ENCODE results near the gene CLIP1.

Gene CLIP1

DNA sequence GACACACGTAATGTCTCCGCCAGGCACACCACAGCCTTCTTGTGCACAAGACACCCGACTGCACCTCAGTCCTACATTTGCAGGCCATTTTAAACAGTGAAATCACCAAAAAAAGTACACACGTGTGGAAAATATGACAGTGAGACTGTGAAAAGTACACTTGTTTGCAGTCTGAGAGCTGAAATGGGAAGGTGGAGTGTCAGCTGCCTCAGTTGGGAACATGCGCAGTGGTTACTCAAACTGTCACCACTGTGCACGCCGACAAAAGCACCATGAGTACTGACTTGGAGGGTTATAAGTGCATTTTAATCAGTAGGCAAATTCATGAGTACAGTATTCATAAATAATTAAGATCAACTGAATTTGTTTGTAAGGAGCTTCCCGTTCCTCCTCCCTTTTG is 171.9 kb downstream of the CLIP1 start:
- no peak overlapping the region for H3K4me3 ChIP-seq (ENCODE audit: low read length)

GRCh38 chr12:122250047-122250446 is 172.4 kb downstream of the CLIP1 start:
- H3K4me3 ChIP-seq (ENCODE audit: low read length) = no peak overlapping the region

More for the DNA sequence above, 171.9 kb downstream of the CLIP1 start:
- TF ChIP-seq ZNF274 (IDR thresholded peaks at IDR 0.05; ENCODE audit: low read depth, low read length) = no peak

DNA sequence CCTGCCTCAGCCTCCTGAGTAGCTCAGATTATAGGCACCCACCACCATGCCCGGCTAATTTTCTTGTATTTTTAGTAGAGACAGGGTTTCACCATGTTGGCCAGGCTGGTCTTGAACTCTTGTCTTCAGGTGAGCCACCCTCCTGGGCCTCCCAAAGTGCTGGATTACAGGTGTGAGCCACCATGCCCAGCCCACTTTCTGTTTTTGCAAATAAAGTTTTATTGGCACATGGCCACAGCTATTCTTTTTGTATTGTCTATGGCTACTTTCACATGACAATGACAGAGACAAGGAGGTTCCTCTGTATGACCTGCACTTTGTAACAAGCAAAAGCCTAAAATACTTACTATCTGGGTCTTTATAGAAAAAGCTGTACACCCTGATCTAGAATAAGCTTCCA is 176.9 kb downstream of the CLIP1 start:
- no peak overlapping the region for H3K4me3 ChIP-seq (ENCODE audit: low read length)
- no peak for TF ChIP-seq ZNF274 (IDR thresholded peaks at IDR 0.05; ENCODE audit: low read depth, low read length)

More at GRCh38 chr12:122250047-122250446, 172.4 kb downstream of the CLIP1 start:
- TF ChIP-seq ZNF274 (IDR thresholded peaks at IDR 0.05; ENCODE audit: low read depth, low read length) = no peak

DNA sequence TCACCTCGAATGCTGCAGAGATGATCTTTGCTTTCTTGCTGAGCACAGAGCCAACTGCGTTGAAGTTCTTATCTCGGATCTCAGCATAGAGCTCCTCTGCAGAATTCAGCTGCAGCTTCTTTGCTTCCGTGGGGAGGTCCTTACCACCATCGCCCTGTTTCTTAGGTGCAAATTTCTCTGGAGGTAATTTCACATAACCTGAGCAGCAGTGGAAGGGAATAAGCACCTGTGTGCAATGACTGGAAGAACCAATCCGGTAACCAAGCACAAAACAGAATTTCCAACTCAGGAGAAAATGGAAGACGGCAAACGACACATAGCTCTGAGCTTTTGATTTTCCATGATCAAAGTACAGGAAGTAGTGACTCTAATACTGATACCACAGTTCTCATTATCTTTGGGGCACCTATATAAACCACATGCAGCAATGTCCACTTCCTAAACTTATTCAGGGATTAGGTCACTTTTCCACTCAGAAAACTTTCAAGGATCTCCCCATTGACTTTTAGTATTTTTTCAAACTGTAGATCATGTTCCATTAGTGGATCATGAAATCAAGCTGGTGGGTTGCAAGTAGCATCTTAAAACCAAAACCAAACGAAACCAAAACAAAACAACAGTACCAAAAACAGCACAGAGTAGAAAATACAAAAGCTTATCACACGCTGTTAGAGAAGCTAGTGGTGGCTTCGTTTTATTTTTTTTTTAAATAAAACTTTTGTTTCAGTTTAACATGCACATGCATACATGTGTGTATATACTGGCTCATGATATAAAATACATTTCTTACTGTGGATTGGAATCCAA is 177.7 kb downstream of the CLIP1 start:
- no peak for TF ChIP-seq ZNF274 (IDR thresholded peaks at IDR 0.05; ENCODE audit: low read depth, low read length)
- H3K4me3 ChIP-seq (ENCODE audit: low read length) = no peak overlapping the region

DNA sequence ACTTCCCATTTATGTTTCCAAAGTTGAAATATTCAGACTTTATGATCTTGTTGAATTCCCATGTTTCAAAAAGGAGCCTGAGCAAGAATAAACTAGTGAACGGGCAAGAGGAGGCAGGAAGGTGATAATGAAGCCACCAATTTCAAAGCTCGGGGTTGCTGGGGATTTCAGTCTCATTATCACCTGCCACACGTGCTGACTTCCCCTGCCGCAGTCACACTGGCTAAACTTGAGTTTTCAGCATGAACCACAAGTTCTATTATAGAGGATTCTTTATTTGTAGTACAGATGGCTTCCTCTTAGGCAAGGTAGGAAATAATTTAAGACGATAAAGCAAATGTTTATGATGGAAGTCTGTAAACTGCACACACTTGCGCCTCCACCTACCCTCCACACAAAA is 178.5 kb downstream of the CLIP1 start:
- no peak for TF ChIP-seq ZNF274 (IDR thresholded peaks at IDR 0.05; ENCODE audit: low read depth, low read length)
- no peak overlapping the region for H3K4me3 ChIP-seq (ENCODE audit: low read length)

- H3K4me3 ChIP-seq (ENCODE audit: low read length) = no peak overlapping the region
- TF ChIP-seq ZNF274 (IDR thresholded peaks at IDR 0.05; ENCODE audit: low read depth, low read length) = no peak
Measured at GRCh38 chr12:122238861-122239260, 183.6 kb downstream of the CLIP1 start.

DNA sequence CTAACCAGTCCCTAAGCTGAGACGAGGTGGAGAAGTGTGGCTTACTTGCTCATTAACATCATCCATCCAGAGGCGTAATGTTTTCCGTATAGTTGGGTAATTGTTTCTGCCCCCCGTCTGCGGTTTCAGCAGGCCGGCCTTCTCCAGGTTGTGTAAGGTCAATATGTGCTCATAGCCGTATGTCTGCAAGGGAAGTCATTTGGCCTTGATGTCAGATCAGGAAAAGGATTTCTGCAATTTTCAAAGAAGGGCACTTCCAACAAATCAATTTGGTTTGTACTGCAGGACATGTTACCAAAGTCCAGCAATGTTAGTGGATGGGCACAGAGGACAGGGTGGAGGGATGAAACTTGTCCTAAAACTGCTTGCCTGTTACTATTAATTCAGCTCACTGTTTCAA is 186.7 kb downstream of the CLIP1 start:
- H3K4me3 ChIP-seq (ENCODE audit: low read length) = no peak overlapping the region
- TF ChIP-seq ZNF274 (IDR thresholded peaks at IDR 0.05; ENCODE audit: low read depth, low read length) = no peak

DNA sequence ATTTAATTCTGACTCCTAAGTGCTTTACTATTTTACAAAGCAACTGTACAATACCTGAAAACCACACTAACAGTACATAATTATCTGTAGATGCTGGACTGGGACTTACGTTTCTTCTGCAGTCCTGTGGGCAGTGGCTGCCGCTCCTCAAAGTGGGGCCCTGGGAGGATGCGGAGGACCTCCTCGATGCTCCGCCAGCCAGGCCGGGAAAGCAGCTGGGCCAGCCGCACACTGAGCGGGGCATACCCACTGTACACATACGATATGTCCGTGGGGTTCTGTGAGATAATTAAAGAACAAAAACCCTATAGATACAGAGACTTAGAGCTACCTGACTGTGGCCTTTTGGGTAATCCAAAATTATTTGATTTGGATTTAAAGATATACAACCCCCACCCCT is 189.8 kb downstream of the CLIP1 start:
- H3K4me3 ChIP-seq (ENCODE audit: low read length) = no peak overlapping the region
- no peak for TF ChIP-seq ZNF274 (IDR thresholded peaks at IDR 0.05; ENCODE audit: low read depth, low read length)

DNA sequence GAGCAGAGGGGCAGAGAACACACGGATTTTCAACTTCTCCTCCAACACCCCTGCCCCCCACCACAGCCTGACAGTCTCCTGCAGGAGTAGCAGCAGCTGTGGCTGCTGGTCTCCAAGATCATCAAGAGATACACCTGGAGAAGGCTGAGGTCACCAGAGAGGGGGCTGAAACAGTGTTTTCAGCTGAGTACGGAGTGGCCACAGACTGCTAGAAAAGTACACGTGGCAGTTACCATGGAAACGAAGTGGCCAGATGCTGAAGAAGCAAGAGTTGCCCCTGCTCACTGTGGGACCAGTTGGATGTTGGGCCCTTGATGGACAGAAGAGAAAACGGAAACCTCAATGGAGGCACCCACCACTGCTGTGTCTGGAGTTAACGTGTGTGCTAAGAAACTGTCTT is 191.7 kb downstream of the CLIP1 start:
- no peak overlapping the region for H3K4me3 ChIP-seq (ENCODE audit: low read length)
- TF ChIP-seq ZNF274 (IDR thresholded peaks at IDR 0.05; ENCODE audit: low read depth, low read length) = no peak

GRCh38 chr12:122228092-122228491 is 194.4 kb downstream of the CLIP1 start:
- no peak overlapping the region for H3K4me3 ChIP-seq (ENCODE audit: low read length)
- no peak for TF ChIP-seq ZNF274 (IDR thresholded peaks at IDR 0.05; ENCODE audit: low read depth, low read length)

DNA sequence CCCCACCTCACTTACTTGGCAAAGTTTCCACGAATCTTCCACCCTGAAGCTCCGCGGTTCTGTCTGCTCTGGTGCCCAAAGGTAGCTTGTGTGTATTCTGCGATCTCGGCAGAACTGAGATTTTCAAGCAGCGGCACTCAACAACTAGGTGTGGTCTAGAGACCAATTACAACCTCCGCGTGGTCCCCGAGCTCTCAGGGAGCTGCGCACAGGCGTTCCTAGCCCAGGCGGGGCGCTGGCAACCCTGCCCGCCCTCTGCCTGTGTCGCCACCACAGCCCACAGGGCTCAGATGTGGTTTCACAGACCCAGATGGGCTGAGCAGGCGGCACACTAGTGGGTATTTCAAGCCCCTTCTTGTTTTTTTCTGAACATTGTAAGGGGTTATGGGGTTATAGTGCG is 195.1 kb downstream of the CLIP1 start:
- no peak overlapping the region for H3K4me3 ChIP-seq (ENCODE audit: low read length)
- TF ChIP-seq ZNF274 (IDR thresholded peaks at IDR 0.05; ENCODE audit: low read depth, low read length) = no peak

- TF ChIP-seq ZNF274 (IDR thresholded peaks at IDR 0.05; ENCODE audit: low read depth, low read length) = no peak
- peak overlapping the region; percentile 57; the same call in 1 of the 2 replicates for H3K4me3 ChIP-seq (ENCODE audit: low read length)
Measured at GRCh38 chr12:122226366-122227125, 195.9 kb downstream of the CLIP1 start.

GRCh38 chr12:122225683-122226365 is 196.6 kb downstream of the CLIP1 start, which contains the start of gene DIABLO:
TSS of gene DIABLO (minus strand) at chr12:122226052. CDS start at chr12:122226014, 38 bp downstream.
- TF ChIP-seq ZNF274 (IDR thresholded peaks at IDR 0.05; ENCODE audit: low read depth, low read length) = no peak
- peak within 1 kb of the TSS; percentile 94 for H3K4me3 ChIP-seq (ENCODE audit: low read length)
